Measurements from ENCODE around the gene TMC2.

The TMC2 gene

DNA sequence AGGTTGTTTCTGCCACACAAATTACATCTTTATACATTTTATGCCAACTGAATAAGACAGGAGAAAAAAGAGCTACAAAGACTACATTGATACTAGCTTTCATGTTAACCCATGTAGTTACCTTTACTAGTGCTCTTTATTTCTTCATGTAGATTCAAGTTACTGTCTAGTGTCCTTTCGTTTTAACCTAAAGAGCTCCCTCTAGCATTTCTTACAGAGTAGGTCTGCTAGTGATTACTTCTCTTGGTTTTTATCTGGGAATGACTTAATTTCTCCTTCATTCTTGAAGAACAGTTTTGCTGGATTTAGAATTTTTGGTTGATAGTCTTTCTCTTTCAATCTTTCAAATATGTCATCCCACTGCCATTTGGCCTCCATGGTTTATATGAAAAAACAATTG lies 94.9 kb downstream of the TMC2 start:
- no peak for DNase-seq (ENCODE audit: low read depth)

DNA sequence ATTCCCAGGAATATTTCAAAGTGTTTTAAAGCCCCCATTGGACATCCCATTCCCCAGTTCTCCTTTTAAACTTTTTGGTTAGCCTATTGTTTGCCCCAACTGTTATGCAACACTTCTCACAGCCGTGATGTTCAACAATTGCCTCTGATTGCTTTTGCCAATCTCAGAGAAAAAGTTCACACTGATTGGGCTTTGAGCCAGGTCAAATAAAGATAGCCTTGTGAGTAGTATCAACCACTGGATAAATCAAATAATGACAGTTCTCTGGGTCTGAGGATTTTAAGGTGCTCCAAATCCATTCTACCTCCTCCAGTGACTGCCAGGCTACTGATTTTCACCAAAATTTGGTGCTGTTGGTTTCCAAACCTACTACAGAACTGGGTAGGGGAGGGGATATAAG lies 97.0 kb downstream of the TMC2 start:
- no peak for DNase-seq (ENCODE audit: low read depth)

DNA sequence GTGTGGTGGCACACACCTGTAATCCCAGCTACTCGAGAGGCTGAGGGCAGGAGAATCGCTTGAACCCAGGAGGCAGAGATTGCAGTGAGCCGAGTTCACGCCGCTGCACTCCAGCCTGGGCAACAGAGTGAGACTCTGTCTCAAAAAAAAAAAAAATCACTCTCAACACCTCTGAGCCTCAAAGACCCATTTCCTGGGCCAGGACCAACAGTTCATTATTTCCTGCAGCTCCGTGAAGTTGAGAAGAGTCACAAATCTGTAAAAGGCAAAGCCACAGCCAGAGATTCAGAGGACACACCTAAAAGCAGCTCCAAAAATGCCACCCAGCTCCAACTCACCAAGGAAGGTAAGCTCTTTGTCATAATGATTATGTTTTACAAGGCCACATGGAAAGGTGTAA lies 100.9 kb downstream of the TMC2 start:
- DNase-seq (ENCODE audit: low read depth): no peak

DNA sequence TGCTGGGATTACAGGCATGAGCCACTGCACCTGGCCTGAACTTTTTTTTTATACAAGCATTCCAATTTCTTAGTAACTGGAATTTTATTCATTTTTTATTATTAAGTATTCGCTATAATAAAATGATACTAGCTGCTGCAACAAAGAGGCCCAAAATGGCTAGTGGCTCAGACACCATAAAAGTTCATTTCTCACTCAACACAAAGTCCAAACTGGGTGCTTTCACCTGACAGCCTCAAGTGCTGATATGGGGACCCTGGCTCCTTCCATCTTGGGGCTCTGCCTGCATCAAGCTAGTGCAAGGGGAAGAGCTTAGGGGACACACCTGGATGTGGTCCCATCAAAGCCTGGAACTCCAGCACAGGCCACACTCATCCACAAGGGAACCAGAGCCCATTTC lies 103.9 kb downstream of the TMC2 start:
- DNase-seq (ENCODE audit: low read depth): no peak

DNA sequence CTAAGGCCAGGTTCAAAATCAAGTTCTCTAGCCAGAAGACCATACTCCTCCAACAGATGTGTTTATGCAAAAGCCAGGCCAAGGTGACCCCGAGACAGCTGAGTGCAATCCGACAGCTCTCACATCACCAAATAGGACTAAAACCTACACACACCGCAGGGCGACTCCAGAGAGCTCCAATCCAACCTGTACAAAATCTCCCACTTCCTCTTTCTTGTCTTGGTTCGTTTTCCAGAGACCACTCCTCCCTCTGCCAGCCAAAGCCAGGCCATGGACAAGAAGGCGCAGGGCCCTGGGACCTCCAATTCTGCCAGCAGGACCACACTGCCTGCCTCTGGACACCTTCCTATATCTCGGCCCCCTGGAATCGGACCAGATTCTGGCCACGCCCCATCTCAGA lies 104.5 kb downstream of the TMC2 start:
- no peak for DNase-seq (ENCODE audit: low read depth)

DNA sequence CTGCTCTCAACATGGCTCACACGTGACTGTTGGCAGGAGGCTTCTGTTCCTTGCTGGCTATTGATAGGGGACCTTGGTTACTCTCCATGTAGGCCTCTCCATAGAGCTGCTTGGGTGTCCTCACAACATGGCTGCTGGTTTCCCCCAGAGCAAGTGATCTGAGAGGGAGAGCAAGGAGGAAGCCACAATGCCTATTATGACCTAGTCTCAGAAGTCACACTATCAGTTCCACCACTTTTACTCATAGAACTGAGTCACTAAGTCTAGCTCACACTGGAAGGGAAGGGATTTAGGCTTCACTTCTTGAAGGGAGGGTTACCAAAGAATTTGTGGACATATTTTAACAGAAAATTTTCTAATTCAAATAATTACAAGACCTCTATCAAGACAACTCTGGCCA lies 107.3 kb downstream of the TMC2 start:
- no peak for DNase-seq (ENCODE audit: low read depth)

DNA sequence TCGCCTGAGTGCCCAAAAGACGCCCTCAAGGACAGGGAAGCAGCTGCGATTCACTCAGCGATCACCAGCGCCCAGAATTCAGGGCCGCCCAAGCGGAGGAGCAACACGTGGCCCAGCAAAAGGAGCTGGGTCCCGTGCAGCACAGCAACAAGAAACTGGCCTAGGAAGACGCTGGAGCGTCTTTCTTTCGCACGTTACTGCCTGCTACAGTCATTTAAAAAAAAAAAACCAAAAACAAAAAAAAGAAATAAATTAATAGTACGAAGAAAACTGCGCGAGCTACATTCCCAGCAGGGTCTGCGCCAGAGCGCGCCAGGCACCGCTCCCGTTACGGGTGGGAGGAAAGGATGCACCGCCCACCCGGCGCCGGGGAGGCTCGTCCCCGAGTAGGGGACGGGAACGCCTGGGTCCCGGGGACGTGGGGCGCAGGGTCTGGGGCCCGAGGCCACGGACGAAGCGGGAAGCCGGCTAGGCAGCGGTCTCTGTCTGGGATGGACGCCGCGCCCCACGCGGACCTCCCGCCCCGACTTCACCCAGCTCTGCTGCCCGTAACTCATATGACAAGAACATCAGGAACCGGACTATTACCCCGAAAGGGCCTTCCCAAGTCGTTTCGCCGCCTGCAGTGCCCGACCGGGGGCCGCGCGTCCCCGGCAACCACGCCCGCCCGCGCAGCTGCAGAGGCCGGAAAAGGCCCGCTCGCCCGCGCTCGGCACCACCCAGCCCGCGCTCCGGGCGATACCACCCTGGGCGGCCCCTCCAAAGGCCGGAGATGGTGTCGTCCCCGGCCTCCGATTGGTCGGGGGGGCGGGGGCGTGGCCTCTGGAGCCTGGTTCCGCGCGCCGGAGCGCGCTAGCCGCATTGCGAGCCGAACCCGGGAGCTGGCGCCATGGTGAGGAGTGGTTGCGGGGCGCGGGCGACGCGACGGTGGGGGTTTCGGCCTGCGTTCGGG lies 115.7 kb downstream of the TMC2 start, which contains the start of gene NOP56:
Gene NOP56, plus strand, starts transcription at position 861 of the 952 bp plus-strand sequence. Its CDS starts 29 bp downstream, at position 890.
- peak; percentile 92 for DNase-seq (ENCODE audit: low read depth)

DNA sequence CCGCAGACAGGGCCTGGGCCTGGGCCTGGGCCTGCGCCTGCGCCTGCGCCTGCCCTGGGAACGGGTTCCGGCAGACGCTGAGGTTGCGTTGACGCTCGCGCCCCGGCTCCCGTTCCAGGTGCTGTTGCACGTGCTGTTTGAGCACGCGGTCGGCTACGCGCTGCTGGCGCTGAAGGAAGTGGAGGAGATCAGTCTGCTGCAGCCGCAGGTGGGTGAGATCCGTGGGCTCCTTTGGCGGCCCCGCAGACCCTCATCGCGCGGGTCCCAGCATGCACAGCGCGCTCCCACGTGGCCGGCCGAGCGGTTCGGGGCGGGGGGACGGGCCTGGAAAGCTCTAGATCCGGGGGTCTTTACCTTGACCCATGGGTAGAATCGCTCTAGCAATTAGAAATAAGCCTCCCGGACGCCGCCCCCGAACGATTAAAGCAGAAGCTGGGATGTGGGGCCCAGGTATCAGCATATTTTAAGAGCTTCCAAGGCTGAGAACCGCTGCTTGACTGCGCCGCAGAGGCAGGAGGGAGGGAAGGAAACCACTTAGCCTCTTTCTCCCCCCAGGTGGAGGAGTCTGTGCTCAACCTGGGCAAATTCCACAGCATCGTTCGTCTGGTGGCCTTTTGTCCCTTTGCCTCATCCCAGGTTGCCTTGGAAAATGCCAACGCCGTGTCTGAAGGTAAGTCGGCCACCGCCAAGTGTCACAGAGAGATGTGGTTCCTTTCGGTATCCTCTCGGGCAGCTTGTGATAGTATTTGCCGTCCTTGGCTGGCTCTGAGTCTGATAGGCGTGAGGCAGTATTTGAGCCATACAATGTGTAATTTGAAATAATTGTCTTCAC lies 116.6 kb downstream of the TMC2 start:
- no peak for DNase-seq (ENCODE audit: low read depth)

DNA sequence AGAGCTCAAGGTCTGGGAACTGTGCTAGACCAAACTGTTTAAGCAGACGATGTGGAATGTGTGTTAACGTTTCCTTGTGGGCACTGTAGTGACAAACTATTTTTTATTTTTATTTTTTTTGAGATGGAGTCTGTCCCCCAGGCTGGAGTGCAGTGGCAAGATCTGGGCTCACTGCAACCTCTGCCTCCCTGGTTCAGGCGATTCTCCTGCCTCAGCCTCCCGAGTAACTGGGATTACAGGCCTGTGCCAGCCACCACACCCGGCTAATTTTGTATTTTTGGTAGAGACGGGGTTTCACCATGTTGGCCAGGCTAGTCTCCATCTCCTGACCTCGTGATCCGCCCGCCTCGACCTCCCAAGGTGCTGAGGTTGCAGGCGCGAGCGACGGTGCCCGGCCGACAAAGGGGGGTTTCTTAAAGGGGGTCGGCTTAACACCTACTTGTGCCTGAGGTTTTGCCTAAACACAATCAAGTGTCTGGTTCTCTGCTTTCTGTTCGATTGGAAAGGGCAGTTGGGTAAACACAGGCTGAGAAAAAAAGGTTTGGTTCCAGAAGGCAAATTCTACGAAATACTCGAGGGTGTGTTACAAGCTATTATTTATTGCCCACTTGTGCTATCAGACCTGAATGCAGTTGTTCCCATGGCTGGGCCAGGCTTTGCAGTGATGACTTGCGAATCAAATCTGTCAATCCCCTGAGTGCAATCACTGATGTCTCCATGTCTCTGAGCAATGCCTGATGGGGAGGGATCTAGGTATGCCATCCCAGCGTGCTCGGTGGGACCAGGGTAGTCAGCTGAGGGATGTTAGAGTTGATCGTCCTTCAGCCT lies 117.4 kb downstream of the TMC2 start:
- no peak for DNase-seq (ENCODE audit: low read depth)

DNA sequence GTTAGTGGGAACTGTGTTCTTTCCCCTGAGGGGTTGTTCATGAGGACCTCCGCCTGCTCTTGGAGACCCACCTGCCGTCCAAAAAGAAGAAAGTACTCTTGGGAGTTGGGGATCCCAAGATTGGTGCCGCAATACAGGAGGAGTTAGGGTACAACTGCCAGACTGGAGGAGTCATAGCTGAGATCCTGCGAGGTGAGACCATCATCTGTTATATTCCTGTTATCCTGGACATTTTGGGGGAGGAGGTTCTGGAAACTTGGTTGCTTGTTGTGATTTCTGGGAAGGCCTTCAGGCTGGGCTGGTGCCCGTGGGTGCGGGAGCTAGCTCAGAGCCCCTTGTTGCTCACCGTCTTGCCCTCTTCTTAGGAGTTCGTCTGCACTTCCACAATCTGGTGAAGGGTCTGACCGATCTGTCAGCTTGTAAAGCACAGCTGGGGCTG lies 118.0 kb downstream of the TMC2 start:
- no peak for DNase-seq (ENCODE audit: low read depth)

DNA sequence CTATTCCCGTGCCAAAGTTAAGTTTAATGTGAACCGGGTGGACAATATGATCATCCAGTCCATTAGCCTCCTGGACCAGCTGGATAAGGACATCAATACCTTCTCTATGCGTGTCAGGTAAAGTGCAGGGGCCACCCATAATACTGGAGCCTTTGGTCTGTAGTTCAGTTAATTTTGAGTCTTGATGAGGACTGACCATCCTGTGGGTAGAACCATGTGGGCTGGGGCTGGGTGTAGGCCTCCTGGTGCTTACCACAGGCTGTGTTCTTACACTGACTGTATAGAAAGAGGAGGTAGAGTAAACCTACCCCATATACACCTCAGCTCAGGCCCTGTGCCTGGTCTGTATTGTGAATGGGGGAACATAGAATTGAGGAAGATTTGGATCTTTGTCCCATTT lies 118.5 kb downstream of the TMC2 start:
- no peak for DNase-seq (ENCODE audit: low read depth)

DNA sequence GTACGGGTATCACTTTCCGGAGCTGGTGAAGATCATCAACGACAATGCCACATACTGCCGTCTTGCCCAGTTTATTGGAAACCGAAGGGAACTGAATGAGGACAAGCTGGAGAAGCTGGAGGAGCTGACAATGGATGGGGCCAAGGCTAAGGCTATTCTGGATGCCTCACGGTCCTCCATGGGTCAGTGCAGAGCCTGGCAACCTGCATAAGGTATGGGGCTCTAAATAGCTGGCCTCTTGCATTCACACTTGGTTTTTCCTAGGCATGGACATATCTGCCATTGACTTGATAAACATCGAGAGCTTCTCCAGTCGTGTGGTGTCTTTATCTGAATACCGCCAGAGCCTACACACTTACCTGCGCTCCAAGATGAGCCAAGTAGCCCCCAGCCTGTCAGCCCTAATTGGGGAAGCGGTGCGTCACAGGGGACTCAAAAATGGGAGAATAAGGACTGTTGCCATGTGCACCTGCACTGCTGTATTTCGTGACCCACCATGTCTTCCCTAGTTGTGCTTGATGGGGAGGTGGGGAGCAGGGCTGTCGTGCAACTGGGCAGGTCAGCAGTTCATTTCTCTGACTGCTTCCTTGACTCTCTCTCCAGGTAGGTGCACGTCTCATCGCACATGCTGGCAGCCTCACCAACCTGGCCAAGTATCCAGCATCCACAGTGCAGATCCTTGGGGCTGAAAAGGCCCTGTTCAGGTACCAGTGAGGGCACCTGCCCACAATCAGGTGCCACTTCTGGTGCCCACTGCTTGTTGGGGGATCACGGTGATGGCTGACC lies 119.2 kb downstream of the TMC2 start:
- no peak for DNase-seq (ENCODE audit: low read depth)

DNA sequence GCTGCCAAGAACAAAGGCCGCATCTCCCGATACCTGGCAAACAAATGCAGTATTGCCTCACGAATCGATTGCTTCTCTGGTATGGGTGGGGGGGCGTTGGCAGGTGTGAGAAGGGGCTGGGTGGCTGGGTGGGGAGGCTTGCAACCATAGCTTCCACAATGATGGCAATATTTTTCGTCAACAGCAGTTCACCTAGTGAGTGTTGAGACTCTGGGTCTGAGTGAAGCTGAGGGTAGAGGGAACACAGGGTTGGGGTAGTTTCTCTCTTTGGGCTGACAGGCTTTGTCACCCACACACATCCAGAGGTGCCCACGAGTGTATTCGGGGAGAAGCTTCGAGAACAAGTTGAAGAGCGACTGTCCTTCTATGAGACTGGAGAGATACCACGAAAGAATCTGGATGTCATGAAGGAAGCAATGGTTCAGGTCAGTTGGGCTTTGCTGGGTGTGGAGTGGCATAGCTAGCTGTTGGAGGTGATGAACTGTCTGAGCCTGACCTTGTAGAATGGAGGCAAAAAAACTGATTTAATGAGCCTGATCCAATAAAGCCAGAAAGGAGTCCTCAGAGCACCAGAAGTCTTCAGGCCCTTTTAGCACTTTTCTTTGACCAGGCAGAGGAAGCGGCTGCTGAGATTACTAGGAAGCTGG lies 120.2 kb downstream of the TMC2 start:
- DNase-seq (ENCODE audit: low read depth): no peak

DNA sequence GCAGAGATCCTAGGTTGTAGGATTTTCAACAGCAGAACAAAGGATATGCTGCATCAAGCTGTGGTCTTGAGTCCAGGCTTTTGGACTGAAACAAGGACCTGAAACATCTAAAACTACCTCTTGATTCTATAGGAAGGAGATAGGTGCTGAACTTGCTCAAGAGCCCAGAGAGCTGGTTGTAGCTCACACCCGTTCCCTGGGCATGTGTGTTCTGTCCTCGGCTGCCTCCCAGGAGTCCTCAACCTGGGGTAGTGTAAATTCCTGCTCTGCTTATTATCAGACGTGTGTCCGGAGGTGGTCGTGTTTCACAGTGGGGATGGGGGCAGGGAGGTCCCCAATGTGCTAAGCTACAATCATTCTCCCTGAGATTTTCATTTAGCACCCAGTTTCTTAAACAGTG lies 120.9 kb downstream of the TMC2 start:
- DNase-seq (ENCODE audit: low read depth): no peak

DNA sequence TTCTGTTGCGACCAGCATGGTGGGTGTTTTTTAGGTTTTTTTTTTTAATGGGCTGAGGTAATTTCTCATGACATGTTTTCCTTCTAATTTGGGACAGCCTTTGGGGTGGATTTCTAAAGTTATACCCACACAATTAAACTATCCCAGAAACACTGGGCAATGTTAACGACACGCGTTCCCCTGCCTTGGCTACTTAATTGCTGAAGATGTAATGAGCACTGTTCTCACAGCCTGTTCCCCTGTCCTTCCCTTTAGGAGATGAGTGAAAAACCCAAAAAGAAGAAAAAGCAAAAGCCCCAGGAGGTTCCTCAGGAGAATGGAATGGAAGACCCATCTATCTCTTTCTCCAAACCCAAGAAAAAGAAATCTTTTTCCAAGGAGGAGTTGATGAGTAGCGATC lies 121.3 kb downstream of the TMC2 start:
- no peak for DNase-seq (ENCODE audit: low read depth)

DNA sequence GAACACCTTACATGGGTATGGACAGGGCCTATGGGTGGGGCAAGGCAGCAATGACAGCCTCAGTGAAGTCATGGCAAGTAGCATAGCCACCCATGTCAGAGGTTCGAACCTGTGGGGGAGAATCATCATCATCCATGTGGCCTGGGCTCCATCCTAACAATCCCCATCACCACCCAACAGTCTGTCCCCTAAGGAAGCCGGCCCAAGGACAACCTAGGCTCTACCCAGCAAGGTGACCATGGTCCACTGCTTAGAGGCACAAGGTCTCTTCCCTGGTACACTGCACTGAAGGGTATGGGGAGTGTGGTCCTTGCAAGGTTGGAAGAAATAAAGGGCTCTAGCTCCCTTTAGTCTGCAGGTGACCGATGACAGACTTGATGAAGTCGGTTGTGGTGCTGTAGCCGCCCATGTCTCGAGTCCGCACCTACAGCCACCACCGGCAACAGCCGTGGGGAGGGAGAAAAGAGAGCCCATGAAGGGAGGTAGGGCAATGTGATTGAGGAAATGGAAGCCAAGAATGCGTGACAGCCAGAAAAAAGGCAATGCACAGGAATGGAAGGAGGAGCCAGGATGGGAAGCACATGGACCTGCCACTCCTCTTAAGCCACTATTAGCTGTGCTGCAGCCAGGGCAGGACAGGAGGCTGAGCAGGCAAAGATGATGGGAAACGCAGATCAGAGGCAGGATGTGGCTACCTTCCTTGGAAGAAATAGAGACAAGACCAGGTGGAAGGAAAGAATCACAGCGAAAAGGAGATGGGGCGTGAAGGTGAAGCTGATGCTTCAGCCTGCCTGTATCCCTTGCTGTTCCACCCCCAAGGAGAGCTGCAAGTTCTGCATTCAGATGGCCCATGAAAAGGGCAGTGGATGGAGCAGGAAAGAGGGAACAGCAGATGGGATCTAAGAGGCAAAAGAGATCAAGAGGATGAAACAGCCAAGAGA lies 122.3 kb downstream of the TMC2 start:
- no peak for DNase-seq (ENCODE audit: low read depth)

DNA sequence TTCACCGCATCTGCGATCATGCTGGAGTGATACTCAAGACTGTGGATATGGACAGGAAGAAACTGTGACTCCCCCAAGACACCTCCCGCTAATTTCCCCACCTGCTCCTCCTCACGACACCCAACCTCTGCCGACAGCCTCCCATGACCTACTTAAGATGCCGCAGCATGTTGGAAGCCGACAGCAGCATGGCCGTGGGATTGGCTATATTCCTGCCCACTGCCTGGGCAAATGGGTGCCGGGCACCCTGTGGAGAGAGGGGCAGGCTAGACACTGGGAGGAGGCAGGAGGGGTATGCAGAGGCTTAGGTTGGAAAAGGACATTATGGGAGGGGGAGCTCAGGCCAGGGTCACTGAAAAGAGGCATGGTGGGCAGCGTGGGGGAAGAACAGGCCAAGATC lies 123.2 kb downstream of the TMC2 start:
- no peak for DNase-seq (ENCODE audit: low read depth)

DNA sequence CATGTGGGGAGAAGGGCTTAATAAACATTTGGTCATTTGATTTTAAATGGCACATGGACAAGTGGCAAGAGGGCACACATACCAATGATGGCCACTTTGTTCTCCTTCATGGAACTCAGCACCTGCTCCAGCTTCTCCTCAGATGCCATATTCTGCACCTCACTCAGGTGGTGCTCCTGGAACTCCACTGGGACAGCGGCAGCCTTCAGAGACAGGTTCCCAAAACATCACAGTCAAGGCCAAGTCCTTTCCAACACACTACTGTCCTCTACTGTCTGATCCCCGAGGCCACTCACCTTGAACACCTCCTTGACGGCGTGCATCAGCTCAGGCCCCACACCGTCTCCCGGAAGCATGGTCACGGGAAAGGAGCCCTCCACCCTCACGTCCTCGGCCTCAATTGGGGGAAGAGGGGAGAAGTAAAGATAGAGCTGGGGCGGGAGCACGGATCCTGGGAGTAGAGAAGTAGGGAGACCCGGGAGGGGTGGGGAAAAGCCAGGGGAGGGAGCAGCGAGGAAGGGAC lies 127.1 kb downstream of the TMC2 start:
- DNase-seq (ENCODE audit: low read depth): no peak
